Measurements from ENCODE around the gene BCAS4.

BCAS4 gene

DNA sequence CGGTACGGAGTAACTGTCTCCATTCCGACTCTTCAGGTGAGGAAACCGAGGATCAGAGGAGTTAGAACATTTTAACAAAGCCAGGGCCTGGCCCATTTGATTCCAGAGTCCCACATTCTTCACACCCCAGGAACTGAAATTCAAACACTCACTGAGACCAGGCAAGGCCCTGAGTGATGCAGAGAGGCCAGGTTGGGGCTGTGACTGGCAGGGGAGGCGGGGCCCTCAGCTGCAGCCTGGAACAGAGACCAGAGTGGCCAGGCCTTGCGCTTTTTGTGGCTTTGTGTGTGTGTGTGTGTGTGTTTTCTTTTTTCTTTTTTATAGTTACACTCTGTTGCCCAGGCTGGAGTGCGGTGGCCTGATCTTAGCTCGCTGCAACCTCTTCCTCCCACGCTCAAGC, 57.2 kb downstream of the BCAS4 start:
- in situ Hi-C loops (cut with MboI; ENCODE audit: low sequenced_read_pairs), result no loop called here

DNA sequence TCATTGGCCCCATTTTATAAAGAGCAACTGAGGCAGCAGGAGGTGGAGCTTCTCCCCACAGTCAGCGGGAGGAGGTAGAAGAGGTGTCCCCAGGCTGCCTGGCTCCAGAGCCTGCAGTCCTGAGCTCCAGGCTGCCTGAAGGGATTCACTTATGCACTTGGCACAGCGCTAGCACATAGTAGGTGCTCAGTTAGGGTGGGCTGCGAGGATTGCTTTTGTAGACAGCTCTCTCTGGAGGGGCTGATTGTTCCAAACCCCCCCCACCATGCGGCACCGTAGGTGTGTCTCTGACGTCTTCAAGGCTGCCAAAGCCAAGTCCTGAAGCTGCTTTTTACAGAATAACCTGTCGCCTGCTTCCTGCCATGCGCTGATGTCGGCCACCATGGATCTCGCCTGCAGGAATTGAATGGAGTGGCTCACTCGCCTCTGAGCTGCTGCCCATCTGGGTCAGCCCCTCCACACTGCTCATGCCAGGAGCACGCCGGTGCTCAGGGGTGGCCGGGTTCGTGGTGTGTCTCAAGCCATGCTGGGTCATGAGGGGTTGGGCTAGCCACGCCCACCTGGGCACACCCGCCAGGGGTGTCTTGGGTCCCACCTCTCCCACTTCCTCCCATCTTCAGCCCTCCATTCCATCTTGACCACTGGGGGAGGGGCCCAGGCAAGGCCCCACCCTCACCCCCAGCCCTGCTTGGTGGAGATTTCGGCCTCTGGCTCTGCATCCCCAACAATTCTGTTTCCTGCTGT, 59.8 kb downstream of the BCAS4 start:
- in situ Hi-C loops (cut with MboI; ENCODE audit: low sequenced_read_pairs), result no loop called here

DNA sequence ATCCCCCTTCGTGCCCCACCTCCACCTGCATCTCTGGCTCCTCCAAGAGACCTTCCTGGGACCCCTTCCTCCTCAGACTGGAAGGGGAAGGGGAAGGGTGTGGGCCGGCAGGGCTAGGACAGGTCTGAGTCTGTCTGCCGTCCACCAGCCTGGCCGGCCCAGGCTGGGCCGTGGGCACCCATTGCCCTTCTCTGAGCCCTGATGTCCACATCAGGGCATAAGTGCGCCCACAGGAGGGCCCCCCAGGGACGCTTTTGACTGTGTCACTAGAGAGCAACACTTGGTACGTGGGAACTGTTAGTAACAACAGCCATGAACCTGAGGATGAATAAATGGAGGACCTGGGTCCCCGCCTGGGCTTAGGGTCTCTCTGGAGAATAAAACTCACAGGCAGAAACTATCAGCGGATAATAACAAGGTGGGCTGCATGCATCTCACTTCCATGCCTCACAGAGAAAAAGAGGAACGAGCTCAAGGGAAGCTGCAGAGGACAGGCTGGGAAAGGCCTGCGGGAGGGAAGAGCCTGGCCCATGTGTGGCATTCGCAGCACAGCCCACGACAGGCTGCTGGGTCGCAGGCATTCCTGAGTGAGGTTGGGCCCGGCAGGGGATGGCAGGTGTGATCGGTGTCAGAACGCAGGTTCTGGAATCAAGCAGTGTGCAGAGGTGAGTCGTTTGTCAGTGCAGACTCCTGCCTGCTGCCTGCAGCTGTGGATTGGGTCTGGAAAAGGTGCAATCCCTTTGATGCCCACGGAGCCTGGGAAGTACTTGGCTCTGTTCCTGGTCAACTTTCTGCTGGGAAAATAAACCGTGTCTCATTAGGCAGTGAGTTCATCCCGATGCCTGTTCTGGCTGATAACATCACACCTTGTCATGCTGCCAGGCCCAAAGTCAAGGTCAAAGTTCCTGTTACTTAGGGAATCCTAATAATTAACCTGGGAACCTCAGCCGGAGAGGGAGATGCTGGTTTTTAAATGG, 60.9 kb downstream of the BCAS4 start:
- in situ Hi-C loops (cut with MboI; ENCODE audit: low sequenced_read_pairs), result no loop called here

DNA sequence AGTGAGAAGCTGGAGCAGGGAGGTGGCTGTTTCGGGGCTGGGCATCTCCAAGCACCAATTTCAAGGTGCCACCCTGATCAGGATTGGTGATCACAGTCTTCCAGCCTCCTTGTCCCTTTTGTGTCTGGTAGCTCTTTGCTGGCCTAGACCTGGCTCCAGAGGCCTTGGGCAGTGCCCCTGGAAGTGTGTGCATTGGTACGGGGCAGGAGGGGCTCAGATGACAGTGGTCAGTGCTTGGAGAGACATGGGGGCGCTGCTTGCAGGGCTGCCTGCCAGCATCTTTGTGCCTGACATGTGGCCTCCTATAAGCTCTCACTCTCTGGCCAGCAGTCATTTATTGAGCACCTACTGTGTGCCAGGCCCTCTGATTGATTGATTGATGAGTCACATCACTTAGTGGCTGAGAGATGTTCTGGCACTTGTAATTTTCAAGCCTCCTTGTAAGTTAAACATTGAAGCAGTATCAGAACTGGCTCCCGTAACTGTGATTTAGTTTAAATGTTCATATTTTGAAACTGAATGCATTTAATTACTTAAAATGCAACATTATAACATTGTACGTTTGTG, 61.7 kb downstream of the BCAS4 start:
- in situ Hi-C loops (cut with MboI; ENCODE audit: low sequenced_read_pairs), result no loop called here

DNA sequence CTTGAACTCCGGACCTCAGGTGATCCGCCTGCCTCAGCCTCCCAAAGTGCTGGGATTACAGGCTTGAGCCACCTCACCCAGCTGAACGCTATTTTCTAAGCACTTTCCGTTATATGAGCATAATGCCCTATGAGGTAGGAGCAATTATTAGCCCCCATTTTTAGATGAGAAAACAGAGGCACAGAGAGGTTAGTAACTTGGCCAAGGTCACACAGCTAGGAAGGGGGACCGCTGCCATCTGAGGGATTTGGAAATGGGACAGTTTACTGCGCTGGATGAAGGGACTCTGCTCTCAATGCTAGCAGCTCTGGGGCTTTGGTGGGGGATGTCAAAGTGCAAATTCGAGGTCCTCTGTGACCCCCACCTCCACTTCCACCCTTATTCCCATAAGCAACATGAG, 62.5 kb downstream of the BCAS4 start:
- in situ Hi-C loops (cut with MboI; ENCODE audit: low sequenced_read_pairs), result no loop called here

DNA sequence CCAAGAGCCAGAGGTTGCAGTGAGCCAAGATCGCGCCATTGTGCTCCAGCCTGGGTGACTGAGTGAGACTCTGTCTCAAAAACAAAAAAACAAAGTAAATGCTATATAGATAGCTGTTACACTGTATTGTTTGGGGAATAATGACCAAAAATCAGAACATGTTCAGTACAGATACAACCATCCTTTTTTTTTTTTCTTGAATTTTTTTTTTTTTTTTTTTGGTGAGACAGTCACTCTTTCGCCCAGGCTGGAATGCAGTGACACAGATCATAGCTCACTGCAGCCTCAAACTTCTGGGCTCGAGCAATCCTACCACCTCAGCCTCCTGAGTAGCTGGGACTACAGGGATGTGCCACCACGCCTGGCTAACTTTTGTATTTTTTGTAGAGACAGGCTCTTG, 63.7 kb downstream of the BCAS4 start:
- in situ Hi-C loops (cut with MboI; ENCODE audit: low sequenced_read_pairs), result no loop called here

DNA sequence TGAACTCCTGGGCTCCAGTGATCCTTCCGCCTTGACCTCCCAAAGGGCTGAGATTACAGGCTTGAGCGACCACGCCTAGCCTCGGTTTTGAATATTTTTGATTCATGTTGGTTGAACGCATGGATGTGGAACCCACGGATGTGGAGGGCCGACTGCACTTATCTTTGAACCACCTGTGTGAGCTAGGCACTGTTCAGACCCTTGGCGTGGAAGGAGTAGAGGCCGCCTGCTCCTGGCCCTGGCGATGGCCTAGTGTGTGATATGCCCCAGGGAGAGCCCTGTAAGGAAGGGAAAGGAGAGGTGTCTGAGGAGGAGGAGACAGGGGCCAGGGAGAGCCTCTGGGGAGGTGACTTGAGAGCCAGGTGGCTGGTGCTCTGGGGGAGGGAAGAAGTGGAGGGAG, 64.3 kb downstream of the BCAS4 start:
- in situ Hi-C loops (cut with MboI; ENCODE audit: low sequenced_read_pairs), result no loop called here

DNA sequence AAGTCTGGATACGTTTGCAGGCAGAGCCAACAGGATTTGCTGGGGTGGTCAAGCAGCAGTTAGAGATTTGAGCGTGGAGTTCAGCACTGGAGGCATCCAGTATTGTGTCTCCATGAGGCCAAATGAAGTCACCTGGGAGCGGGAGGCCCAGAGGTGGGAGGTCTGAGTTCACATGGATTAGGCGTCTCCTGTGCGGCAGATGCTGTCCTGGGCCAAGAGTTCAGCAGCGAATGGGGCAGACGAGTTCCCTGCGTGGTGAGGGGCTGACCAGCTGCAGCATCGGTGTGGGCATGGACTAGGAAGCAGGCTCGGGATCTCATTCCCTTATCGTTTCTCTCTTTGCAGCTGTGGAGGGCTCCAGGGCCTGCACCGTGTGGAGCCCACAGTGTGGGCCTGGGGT, 66.2 kb downstream of the BCAS4 start:
- in situ Hi-C loops (cut with MboI; ENCODE audit: low sequenced_read_pairs), result no loop called here

DNA sequence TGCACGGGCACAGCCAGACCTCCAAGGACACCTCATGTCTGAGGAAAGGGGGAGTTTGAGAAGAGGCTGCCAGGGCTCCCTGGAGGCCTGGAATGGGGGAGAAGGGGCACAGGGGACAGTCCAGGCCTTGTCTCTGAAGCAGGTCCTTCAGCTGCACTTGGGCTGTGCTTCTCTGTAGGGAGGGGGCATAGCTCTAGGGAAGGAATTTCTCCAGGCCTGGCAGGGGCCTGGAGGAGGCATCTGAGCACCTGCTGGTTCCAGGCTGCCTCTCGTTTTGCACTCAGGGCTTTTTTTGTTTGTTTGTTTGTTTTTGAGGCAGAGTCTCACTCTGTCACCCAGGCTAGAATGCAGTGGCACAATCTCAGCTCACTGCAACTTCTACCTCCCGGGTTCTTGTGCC, 67.7 kb downstream of the BCAS4 start:
- in situ Hi-C loops (cut with MboI; ENCODE audit: low sequenced_read_pairs), result no loop called here

DNA sequence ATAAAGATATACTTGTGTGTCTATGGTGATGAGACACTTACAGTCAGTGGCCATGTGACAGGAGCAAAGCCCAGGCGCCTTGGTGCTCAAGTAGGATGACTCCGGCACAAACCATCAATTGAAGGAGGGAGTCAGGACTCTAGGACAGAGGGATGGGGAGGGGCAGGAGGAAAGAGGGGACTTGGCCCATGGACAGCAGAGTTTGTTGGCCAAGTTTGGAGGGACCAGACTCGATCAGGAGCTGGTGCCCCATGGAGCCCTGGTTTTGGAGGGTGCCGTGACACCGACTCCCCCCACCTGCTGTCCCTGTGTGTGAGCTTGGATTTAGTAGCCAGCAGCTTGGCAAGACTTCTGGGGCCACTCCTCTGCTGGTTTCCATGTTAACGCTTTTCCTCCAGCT, 70.3 kb downstream of the BCAS4 start:
- in situ Hi-C loops (cut with MboI; ENCODE audit: low sequenced_read_pairs), result no loop called here

DNA sequence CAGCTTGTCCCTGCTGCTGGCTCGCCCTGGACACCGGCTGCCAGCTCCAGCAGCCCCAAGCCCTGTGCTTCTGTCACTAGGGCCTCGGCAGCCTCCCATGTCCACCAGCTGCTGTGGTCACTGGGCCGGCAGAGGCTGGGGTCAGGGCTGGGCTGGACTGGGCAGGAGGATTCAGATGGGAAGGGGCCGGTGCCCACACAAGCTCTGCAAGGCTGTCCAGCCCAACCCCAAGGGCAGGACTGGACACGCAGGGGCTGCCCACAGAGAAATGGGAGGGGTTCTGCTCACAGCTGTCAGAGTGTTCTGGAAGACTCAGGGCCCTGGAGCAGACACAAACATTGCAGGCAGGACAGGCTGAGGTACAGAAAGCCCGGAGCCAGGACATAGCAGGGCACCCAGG, 70.7 kb downstream of the BCAS4 start:
- in situ Hi-C loops (cut with MboI; ENCODE audit: low sequenced_read_pairs), result no loop called here

DNA sequence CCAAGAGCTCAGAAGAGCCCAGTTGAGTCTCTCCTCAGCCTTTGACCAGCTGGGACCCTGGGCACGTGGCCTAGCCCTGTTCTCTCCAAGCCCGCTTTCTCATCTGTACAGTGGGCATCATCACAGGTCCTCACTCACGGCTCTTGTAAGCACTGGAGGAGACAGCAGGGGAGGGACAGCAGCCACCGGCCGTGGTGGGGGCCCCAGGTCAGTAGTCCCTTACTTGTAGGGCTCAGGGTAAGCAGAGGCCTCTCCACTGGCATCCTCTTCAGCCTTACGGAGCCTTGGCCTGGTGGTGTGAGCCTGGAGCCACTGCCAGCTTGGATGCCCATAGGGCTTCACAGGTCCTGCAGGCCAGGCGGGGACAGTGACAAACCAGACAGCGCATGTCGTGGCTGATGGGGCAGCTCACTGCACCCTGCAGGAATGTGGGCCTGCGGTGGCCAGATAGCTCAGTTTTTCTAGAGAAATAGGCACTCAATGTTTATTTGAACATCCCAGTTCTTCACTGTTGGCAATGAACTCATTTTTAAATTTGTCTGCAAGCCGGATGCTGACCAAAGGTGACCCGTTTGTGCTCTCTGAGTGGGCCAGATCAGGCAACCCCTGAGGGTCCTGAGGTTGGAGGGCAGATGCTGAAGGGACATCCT, 71.3 kb downstream of the BCAS4 start:
- in situ Hi-C loops (cut with MboI; ENCODE audit: low sequenced_read_pairs), result no loop called here

DNA sequence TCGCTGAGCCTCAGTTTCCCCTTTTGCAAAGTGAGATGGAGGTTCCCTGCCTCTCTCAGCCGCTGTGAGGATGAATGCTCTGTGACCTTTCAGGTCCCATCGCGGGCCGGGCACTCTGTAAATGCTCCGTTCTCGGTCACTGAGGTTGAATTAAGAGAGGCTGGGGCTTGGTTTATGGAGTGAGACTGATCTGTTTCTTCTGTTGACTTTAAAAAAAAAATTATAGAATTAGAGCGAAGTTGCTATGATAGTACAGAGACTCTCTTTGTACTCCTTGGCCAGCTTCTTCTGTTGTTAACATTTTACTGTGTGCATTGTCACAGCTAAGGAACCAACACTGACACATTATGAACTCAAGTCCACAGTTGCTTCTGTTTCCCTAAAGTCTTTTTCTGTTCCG, 72.0 kb downstream of the BCAS4 start:
- in situ Hi-C loops (cut with MboI; ENCODE audit: low sequenced_read_pairs), result no loop called here

DNA sequence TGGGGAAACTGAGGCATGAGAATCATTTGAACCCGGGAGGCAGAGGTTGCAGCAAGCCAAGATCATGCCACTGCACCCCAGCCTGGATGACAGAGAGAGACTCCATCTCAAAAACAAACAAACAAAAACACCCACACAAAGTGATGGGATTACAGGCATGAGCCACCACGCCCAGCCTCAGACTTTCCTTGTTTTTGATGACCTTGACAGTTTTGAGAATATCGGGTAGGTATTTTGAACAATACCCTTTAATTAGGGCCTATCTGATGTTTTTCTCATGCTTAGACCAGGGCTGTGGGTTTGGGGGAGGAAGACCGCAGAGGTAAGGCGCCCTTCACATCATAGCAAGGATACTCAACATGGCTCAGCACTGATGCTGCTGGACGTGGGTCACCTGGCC, 72.9 kb downstream of the BCAS4 start:
- in situ Hi-C loops (cut with MboI; ENCODE audit: low sequenced_read_pairs), result no loop called here

DNA sequence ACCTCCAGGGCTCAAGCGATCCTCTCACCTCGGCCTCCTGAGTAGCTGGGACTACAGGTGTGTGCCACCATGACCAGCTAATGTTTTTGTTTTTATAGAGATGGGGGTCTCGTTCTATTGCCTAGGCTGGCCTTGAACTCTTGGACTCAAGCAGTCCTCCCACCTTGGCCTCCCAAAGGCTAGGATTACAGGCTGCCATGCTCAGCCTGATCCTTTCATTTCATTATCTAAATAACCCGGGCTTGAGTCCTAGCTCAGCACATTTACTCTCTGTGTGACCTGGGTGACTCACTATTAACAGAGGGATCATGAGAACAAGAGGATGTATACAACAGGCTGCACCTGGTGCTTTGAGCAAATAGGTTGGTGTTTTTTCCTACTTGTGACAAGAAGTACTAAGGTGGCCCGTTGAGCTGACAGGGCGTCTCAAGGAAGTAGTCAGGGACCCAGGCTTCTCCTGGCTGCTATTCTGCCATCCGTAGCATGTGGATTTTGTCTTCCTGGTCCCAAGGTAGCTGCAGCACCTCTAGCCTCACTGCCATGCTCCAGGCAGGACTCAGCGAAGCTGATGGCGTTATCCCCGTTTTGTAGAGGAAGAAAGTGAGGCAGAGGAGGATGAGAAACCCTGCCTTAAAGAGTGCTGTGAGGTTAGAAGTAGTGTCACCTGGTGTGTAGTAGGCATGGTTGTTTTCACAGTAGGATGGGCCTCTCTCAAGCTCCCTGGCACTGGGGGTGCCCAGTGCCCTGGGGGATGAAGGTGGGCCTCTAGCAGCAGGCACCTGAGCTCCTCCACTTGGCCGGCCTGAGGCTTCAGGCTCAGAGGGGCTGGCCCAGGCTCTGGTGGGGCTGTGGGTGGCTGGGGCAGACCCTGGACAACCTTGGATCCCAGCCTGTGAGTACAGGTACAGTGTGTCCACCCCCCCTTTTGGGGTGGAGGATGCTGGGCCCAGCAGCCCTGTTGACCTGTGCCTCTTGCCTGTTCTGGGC, 73.9 kb downstream of the BCAS4 start:
- in situ Hi-C loops (cut with MboI; ENCODE audit: low sequenced_read_pairs), result no loop called here

DNA sequence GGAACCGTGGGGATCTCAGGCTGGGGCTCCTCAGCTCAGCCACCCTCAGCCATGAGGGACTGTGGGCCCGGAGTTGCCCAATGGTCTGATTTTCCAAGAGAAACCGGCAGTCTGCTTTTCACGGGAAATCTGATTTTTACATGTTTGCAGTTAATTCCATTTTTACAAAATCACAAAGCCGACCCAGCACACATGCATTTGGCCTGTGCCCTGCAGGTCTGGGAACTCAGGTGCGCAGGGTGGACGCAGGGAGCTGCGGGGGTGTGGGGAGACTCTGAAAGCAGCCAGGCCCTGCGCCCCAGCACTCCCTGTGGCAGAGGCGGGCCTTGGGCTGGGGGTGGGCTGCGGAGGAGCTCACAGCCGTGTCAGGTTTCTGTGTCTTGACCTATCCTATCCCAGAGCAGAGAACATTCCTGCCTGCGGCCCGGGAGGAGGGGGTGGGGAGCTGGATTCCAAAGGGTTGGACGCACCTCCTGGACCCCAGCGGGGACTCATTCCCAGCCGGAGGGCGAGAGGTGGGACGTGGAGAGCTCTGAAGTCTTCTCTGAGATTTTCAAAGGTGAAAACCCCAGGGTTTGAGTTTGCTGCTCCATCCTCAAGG, 75.8 kb downstream of the BCAS4 start:
- in situ Hi-C loops (cut with MboI; ENCODE audit: low sequenced_read_pairs), result no loop called here

DNA sequence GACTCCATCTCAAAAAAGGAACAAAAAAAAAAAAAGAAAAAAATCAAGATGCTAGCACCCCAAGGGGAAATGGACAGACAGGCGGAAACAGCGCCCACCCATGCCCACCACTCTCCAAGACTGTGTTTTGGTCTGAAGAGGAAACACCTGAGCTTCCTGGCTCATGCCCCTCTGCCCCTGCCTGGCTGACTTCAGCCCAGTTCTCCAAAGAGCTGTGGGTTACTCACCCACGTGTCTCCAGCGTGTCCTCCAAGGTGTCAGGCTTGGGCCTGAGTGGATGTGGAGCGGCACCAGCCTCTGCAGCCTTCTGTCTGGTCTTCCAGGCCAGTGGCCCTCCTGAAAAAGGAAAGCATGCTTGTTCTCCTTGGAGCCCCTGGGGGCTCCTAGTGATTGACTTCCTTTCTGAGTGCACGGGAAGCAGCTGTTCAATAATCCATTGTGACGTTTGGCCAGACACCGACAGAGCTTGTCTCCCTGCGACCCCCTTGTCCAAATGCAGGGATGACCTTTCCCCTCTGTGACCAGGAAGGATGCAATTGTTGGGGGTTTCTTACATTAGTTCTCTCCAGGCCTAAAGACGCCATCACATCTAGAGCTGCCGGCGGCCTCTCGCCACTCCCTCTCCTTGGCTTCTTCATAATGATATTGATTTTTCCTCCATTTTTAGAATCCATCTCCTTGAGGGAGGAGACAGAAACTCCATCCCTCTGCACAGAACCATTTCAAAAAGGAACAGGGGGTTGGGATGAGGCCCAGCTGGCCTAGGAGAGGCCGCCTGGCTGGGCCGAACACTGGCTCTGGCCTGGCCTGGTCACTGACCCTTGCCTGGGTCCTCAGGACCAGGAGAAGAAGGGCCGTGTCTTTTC, 77.9 kb downstream of the BCAS4 start:
- in situ Hi-C loops (cut with MboI; ENCODE audit: low sequenced_read_pairs), result no loop called here

DNA sequence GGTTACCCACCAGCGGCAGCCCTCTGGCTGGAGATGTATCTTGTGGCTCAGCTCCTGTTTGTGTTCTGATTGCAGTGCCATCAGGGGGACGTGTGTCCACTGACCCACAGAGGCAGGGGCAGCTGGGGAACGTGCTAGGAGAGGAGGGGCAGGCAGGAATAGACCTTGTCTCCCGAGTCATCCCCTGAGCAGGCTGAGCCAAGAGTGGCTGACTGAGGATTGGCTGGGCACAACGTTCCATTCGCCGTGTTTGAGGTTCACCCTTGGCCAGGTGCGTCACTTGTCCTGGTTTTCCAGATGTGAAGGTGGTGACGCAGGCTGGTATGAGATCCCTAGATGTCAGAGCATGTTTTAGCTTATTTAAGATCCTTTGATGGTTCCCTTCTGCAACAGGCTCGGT, 78.7 kb downstream of the BCAS4 start:
- in situ Hi-C loops (cut with MboI; ENCODE audit: low sequenced_read_pairs), result no loop called here
